Measurements from ENCODE around the gene GATAD2B. TPM values are rescaled to one million over a fixed set of nuclear protein-coding genes. Genes with fewer than 3 reads are reported as not detected.

GATAD2B gene
- total RNA-seq, 3 donors from 2014 or later (not counting 1 experiment from before 2014, with no cell fraction given): 68.1 to 91.3 (median 75.5) TPM

DNA sequence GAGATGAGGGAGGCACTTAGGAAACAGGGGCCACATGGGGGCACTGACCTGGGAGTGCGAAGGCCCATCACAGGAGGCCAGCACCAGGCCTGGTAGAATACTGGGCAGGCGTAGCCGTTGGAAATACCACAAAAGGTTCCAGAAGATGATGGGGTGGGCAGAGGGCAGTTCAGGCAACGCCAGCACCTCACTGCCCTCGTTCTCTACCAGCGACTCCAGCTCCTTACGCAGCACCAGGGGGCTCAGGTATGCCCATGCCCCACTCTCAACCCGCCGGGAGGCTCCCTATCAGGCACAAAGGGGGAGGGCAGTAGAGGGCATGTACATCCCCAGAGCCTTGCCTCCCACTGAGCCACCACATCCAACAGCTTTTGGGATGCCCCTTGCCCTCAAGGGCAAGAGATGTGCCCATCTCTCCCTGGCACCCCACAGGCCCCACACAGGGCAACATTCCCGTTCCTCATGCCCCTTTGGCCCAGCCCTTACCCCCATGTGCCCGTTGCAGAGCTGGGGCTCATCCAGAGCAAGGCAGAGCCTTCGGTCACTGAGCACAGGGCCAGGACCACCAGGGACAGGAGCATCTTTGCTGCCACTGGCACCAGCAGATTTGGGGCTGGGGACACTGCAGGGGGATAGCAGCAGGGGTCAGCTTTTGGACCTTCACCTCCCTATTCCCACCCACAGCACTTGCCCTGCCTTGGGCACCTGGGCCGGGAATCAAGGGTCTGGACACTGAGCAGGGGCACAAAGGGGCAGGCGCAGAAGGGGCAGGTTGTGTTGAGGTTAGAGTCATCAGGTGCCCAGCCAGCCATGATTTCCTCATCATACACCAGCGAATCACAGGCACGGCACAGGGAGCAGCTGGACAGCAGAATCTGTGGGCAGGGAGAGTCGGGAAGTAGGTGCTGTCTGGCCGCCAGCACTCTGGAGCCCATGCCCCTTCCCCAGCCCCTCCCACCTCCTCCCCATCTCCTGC, 9.7 kb upstream of the GATAD2B start:
- no peaks in the 10 kb centered on the region for H3K27me3 Mint-ChIP-seq (ENCODE audit: low read depth in 2 of 2)
- peak overlapping the region in 1 of 2 donors; percentile 41 for H3K27ac Mint-ChIP-seq
- Histone ChIP-seq H3K27ac (ENCODE audit: low read length) (no peak overlapping the region), H3K4me3 (ENCODE audit: low read length) (no peak overlapping the region), H3K27me3 (ENCODE audit: control insufficient read depth, insufficient read depth, low read length) (no peaks in the 10 kb centered on the region), H3K4me1 (ENCODE audit: control insufficient read depth, insufficient read depth, low read length) (no peaks in the 10 kb centered on the region), H3K9me3 (ENCODE audit: control insufficient read depth, insufficient read depth, low read length) (no peaks in the 10 kb centered on the region), H3K36me3 (ENCODE audit: control insufficient read depth, insufficient read depth, low read length) (peaks cover 63% of the 10 kb centered on the region)
- H3K4me3 Mint-ChIP-seq: no peak overlapping the region
- H3K9me3 Mint-ChIP-seq: no peaks in the 10 kb centered on the region
- peaks cover 12 to 22% of the 10 kb centered on the region in 2 donors for H3K4me1 Mint-ChIP-seq
- DNase-seq: no peak
- ATAC-seq: no peak
- intact Hi-C loops (cut with micrococcal nuclease): no loop called here
- WGBS (ENCODE audit: insufficient coverage): 95% methylated on average over 17 of the region's 18 CpGs
- TF ChIP-seq, protein P1, sequence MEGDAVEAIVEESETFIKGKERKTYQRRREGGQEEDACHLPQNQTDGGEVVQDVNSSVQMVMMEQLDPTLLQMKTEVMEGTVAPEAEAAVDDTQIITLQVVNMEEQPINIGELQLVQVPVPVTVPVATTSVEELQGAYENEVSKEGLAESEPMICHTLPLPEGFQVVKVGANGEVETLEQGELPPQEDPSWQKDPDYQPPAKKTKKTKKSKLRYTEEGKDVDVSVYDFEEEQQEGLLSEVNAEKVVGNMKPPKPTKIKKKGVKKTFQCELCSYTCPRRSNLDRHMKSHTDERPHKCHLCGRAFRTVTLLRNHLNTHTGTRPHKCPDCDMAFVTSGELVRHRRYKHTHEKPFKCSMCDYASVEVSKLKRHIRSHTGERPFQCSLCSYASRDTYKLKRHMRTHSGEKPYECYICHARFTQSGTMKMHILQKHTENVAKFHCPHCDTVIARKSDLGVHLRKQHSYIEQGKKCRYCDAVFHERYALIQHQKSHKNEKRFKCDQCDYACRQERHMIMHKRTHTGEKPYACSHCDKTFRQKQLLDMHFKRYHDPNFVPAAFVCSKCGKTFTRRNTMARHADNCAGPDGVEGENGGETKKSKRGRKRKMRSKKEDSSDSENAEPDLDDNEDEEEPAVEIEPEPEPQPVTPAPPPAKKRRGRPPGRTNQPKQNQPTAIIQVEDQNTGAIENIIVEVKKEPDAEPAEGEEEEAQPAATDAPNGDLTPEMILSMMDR (IDR thresholded peaks at IDR 0.05): no peak
- no peaks in the 10 kb centered on the region for H3K36me3 Mint-ChIP-seq

DNA sequence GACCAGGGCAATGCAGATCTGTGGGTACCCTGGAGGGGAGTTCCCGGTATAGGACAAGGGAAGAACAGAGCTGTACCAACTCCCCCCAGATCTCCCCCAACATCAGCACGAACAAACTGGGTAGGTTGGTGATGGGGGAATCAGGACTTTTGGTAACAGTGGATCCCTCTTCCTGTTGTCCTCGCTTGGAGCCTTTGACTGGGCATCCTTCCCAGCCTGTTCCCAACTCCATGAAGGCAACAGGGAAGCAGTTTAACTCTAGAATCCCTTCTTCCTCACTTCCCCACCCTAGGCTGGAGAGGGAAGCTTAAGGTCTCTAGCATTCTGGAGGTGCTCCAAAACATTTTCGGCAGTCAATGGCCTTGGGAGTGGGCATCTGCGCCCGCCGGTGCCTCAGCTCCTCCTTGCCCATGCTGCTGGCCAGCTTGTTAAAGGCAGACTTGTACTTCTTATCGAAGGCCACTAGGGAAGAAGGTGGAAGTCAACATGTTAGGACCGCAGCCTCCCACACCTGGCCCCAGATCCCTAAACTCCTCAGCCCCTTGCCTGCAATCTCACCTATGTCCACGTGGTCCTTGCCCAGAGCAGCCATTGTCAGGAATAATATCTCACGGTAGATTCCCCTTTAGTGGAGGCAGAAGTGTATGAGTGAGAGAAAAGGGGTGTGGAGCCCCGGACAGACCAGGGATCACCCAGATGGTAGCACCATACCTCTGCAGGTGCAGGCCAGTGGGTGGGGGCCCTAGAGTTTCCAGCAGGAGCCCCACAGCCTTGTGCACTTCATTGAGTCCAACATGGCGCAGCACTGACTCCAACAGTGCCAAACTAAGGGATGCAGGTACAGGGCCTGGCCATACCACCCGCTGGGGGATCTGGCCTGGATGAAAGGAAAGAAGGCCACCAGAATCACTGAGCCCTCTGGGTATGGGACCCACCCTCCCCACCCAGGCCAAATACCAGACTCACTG, 7.5 kb upstream of the GATAD2B start:
- Histone ChIP-seq H3K36me3 (ENCODE audit: control insufficient read depth, insufficient read depth, low read length) (peaks cover 43% of the 10 kb centered on the region), H3K4me1 (ENCODE audit: control insufficient read depth, insufficient read depth, low read length) (no peaks in the 10 kb centered on the region), H3K27ac (ENCODE audit: low read length) (no peak overlapping the region), H3K9me3 (ENCODE audit: control insufficient read depth, insufficient read depth, low read length) (no peaks in the 10 kb centered on the region), H3K4me3 (ENCODE audit: low read length) (no peak overlapping the region), H3K27me3 (ENCODE audit: control insufficient read depth, insufficient read depth, low read length) (no peaks in the 10 kb centered on the region)
- H3K36me3 Mint-ChIP-seq: no peaks in the 10 kb centered on the region
- intact Hi-C loops (cut with micrococcal nuclease): no loop called here
- no peak overlapping the region for H3K4me3 Mint-ChIP-seq
- peak overlapping the region in 1 of 2 donors; percentile 85 for H3K27ac Mint-ChIP-seq
- peaks cover 12 to 22% of the 10 kb centered on the region in 2 donors for H3K4me1 Mint-ChIP-seq
- H3K27me3 Mint-ChIP-seq (ENCODE audit: low read depth in 2 of 2): no peaks in the 10 kb centered on the region
- ATAC-seq: no peak
- no peak for DNase-seq
- no peaks in the 10 kb centered on the region for H3K9me3 Mint-ChIP-seq
- TF ChIP-seq, protein P1 (IDR thresholded peaks at IDR 0.05): no peak
- WGBS (ENCODE audit: insufficient coverage): 97% methylated on average over 11 of the region's 14 CpGs

DNA sequence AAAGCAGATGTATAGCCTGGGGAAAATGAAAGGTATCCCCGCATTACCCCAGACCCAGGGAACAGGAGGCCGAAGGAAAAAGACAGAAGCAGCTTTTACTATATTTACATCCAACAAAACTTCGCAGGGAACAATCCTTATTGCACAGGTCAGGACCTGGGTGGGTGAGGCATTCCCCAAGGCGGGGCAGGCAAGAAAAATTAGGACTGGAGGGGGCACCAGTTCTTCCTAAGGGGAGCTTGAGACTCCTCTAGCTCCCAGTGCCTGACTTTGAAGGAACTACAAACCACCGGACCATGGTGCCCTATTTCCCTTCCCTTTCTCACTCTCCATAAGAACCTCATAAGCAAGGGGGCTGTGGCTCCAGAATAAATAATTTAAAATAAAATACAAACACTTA, 6.7 kb upstream of the GATAD2B start:
- Mint-ChIP-seq H3K4me1 (peaks cover 12 to 19% of the 10 kb centered on the region in 2 donors), H3K36me3 (no peaks in the 10 kb centered on the region), H3K9me3 (no peaks in the 10 kb centered on the region), H3K4me3 (no peak overlapping the region), H3K27ac (peak overlapping the region; percentile 79 to 85), H3K27me3 (ENCODE audit: low read depth in 2 of 2) (no peaks in the 10 kb centered on the region)
- peaks cover 36% of the 10 kb centered on the region for H3K36me3 ChIP-seq (ENCODE audit: control insufficient read depth, insufficient read depth, low read length)
- WGBS (ENCODE audit: insufficient coverage): 100% methylated on average over 5 of the region's 5 CpGs
- DNase-seq (no peak), ATAC-seq (no peak)
- TF ChIP-seq, protein P1 (IDR thresholded peaks at IDR 0.05): no peak
- H3K27me3 ChIP-seq (ENCODE audit: control insufficient read depth, insufficient read depth, low read length): no peaks in the 10 kb centered on the region
- no peaks in the 10 kb centered on the region for H3K9me3 ChIP-seq (ENCODE audit: control insufficient read depth, insufficient read depth, low read length)
- intact Hi-C loops (cut with micrococcal nuclease): no loop called here
- H3K4me3 ChIP-seq (ENCODE audit: low read length): no peak overlapping the region
- H3K4me1 ChIP-seq (ENCODE audit: control insufficient read depth, insufficient read depth, low read length): no peaks in the 10 kb centered on the region
- H3K27ac ChIP-seq (ENCODE audit: low read length): no peak overlapping the region
